GM12872 (cell line): Measurements from ENCODE around the gene PRLR.

Experiments
- TF ChIP-seq, protein P1 (sequence below): IDR thresholded peaks from 3 replicates; pipeline ENCODE4 v1.5.1; 2011; ENCODE audit warnings: low read depth, mild to moderate bottlenecking, low read length, moderate library complexity; ENCODE audit not compliant: insufficient read depth

Gene PRLR

DNA sequence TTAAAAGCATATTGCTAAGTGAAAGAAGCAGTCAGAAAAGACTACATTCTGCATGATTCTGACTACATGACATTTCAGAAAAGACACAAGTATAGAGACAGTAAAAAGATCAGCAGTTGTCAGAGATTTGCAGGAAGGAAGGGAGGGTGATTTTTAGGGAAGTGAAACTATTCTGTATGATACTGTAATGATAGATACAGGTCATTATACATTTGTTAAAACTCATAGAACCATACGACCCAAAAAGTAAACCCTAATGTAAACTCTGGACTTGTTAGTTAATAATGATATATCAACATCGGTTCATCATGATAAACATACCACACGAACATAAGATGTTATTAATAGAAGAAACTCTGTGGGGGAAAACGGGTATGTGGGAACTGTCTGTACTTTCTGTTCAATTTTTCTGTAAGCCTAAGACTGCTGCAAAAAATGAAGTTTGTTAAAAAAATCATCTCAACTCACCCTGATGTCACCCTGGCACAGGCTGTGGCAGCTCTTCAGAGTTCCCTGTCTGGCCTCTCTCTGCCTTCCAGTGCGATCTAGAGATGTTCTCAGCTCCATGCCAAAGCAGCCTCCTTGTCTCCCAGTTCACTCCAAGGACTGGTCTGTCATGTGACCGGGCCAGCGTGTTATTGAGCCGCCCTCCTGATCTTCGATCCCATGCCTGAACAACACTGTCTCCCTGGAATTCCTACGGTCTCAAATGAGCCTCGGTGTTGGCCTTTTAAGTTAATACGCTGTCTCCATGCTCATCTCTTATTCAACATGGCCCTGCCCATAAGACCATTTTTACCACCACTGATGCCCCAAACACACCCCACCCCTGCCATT lies 35.4 kb downstream of the PRLR start:
- TF ChIP-seq, protein P1, sequence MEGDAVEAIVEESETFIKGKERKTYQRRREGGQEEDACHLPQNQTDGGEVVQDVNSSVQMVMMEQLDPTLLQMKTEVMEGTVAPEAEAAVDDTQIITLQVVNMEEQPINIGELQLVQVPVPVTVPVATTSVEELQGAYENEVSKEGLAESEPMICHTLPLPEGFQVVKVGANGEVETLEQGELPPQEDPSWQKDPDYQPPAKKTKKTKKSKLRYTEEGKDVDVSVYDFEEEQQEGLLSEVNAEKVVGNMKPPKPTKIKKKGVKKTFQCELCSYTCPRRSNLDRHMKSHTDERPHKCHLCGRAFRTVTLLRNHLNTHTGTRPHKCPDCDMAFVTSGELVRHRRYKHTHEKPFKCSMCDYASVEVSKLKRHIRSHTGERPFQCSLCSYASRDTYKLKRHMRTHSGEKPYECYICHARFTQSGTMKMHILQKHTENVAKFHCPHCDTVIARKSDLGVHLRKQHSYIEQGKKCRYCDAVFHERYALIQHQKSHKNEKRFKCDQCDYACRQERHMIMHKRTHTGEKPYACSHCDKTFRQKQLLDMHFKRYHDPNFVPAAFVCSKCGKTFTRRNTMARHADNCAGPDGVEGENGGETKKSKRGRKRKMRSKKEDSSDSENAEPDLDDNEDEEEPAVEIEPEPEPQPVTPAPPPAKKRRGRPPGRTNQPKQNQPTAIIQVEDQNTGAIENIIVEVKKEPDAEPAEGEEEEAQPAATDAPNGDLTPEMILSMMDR, result no peak

DNA sequence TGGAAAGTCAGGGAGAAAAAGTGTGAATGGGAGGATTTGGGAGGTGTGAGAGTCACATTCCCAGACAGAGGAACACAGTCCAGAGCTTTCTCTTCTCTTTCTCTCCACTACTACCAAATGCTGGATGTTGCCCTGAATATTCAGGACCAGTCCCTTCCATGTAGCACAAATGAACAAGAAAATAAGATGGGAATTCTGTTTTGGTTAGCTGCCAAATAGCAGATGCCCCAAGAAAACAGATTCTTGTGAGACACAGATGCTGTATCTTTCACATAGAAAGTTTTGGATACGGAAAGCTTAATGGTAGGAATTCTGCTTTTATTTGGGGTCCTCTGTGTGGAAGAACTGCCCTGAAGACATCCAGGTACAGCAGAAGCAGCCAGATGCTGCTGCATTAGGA lies 37.8 kb downstream of the PRLR start:
- TF ChIP-seq, protein P1, result no peak

DNA sequence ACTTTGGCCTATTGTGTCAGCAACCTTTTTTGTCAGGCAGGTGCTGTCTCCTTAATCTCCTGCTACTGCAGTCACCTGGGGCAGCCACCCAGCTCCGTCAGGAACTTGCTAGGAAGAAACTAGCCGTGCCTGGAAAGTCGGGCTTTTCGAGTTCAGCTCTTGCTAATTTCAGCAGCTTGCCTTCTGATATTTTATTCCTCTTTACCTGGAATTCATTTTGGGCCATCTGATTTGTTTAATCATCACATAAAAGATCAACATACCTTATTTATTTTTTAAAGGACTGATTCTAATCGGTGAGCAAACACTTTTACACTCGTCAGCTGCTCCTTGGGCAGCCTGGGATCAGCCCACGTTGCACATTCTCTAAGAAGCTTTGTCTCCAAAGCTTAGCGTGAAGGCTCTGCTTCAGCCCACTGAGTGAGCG lies 42.2 kb downstream of the PRLR start:
- TF ChIP-seq, protein P1, result no peak

DNA sequence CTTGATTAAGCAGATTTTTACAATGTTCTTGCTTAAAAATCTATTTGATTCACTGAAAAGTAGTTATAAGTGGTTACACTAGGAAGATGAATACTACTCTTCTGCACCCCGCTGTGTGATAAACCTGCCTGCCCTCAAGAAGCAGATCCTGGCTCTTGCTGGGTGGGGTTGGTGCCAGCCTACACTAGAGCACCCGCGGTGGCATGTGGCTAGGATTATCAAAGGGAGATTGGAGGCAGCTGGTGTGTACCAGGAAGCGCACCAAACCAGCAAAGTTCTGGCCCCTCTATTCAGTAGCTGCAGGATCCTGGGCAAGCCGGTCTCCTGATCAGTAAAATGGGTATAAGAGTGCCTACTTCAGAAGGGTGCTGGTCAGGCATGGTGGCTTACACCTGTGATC lies 43.5 kb downstream of the PRLR start:
- TF ChIP-seq, protein P1, result no peak

DNA sequence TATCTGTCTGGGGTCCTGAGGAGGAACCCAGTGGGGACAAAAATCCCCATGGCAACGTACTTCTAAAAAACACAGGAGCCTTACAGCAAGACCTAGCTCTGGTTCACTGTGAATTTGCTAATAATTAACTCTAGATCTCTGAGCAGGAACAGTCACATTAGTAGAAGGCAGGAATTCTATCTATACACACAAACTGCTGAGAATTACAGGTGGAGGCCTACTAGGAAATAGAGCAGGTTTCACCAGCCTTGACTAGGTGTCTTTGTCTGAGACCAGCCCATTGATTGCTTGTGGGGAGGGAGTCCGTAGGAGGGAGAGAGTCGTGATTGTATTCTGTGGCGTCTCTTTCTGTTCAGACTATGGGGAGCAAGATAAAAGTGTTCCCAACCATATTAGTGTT lies 44.8 kb downstream of the PRLR start:
- TF ChIP-seq, protein P1, result no peak

DNA sequence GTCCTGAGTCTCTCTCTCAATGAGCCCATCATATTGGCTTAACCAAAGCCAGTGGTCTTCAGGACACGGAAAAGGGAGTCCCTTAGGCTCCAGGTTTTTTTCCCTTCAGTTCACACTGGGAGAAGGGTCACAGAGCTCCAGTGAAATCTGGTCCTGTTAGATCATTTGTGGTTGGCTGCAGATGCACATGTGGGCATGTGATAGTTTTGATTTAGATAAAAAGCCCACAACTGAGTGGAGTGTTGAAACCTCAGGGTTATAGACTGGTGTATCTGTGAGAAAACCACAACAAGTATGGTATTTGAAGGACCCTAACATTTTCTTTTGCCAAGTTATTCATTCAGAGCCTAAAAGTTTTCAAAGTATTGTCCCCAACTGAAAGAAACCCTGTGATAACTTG lies 46.7 kb downstream of the PRLR start:
- TF ChIP-seq, protein P1, result no peak

DNA sequence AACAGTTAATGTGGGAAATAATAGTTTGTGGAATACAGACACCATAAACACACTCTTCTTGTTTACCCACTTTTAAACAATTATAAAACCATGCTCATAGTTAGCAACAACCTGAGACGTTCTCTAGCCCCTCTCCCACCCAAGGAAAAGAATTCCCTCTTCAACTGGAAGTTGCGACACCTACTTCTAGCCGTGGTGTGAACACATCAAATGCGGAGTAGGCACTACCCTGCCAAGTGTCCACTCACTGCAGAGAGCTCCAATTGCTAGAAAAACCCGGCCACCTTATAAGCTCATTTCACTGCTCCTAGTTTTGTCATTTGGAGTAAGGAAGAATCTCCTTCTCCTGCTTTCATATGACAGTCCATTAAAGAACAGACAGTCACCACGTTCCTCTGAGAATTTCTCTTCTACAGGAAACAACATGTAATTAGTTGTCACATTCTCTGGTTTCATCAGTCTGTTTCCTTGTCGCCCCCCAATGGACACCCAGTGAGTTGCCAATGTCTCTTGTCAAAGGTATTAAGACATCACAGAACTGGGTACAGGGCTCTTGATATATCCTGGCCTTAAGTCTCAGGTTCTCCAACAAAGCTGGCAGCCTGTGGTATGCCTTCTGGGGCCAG lies 47.3 kb downstream of the PRLR start:
- TF ChIP-seq, protein P1, result peak; percentile 67
